ENCODE results near the gene ZCCHC24. TPM values are rescaled to one million over a fixed set of nuclear protein-coding genes. Genes with fewer than 3 reads are reported as not detected.
A peak's percentile ranks its signal among the peaks of the same experiment; 100 is the strongest.

Gene ZCCHC24
- polyA plus RNA-seq, 3 donors, result 3.9 to 5.0 (median 4.0) TPM

DNA sequence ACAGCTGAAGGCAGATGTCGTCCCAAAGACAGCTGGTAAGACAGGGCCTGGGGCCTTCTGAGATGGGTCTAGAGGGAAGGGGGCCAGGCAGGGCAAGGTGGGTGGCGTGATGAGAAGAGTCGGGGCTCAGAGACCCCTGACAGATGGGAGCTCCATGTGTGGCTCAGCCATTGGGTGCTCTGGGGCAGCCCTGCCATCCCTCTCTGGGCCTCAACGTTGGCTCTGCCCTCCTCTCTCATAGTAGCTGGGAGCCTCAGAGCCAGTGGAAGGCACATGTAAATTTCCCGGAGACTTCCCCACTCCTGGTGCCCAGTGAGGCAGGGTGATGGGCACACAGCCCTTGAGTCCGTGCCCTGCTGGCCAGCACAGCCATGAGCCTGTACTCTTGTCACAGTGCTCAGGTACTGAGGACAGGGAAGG is 96.3 kb downstream of the ZCCHC24 start:
- Mint-ChIP-seq H3K9me3 (peaks cover 0 to 2% (median 0%) of the 10 kb centered on the region in 7 donors), H3K27ac (peak overlapping the region; percentile 96 to 98 (median 97)), H3K27me3 (ENCODE audit: low read depth in 3 of 3) (peaks cover 0 to 4% (median 4%) of the 10 kb centered on the region in 3 donors), H3K4me3 (peak overlapping the region; percentile 91 to 92), H3K36me3 (peaks cover 56% of the 10 kb centered on the region in 2 donors), H3K4me1 (peaks cover 79% of the 10 kb centered on the region)
- DNase-seq, result peak in 1 of 3 donors; percentile 9
- peaks cover 67% of the 10 kb centered on the region for H4K20me1 ChIP-seq (ENCODE audit: insufficient read depth, low read length)
- H3K4me3 ChIP-seq (replicated peaks in 1 of 3; ENCODE audit: low read depth in 2 of 3, low read length in 3 of 3), result peak overlapping the region in 2 of 3 experiments; percentile 83 to 88
- H2AFZ ChIP-seq (ENCODE audit: insufficient read depth, low read depth, low read length, poor library complexity, severe bottlenecking), result no peak overlapping the region
- peaks cover 69% of the 10 kb centered on the region for H3K79me2 ChIP-seq (ENCODE audit: insufficient read depth, low read length)
- H3K9ac ChIP-seq (ENCODE audit: insufficient read depth, low read length, poor library complexity, severe bottlenecking), result peak overlapping the region; percentile 100
- H3K9me3 ChIP-seq (replicated peaks in 1 of 2; ENCODE audit: control insufficient read depth in 1 of 2, insufficient read depth in 1 of 2, low read length in 2 of 2), result no peaks in the 10 kb centered on the region
- TF ChIP-seq, protein P1, sequence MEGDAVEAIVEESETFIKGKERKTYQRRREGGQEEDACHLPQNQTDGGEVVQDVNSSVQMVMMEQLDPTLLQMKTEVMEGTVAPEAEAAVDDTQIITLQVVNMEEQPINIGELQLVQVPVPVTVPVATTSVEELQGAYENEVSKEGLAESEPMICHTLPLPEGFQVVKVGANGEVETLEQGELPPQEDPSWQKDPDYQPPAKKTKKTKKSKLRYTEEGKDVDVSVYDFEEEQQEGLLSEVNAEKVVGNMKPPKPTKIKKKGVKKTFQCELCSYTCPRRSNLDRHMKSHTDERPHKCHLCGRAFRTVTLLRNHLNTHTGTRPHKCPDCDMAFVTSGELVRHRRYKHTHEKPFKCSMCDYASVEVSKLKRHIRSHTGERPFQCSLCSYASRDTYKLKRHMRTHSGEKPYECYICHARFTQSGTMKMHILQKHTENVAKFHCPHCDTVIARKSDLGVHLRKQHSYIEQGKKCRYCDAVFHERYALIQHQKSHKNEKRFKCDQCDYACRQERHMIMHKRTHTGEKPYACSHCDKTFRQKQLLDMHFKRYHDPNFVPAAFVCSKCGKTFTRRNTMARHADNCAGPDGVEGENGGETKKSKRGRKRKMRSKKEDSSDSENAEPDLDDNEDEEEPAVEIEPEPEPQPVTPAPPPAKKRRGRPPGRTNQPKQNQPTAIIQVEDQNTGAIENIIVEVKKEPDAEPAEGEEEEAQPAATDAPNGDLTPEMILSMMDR (IDR thresholded peaks at IDR 0.05), result no peak
- H3K27me3 ChIP-seq (ENCODE audit: control insufficient read depth in 2 of 2, insufficient read depth in 2 of 2, low read length in 2 of 2), result no peaks in the 10 kb centered on the region
- peaks cover 90 to 94% of the 10 kb centered on the region in 2 donors for H3K4me1 ChIP-seq (ENCODE audit: control insufficient read depth in 1 of 2, insufficient read depth in 2 of 2, low read length in 2 of 2)
- intact Hi-C loops (cut with micrococcal nuclease), result loop anchor here (5.0 kb wide), 3 partner anchors 37 to 102 kb away; no protein-coding TSS in a partner anchor
- WGBS (ENCODE audit: insufficient coverage), result 85% methylated on average over 4 of the region's 6 CpGs
- H3K36me3 ChIP-seq (replicated peaks in 1 of 2; ENCODE audit: control insufficient read depth in 1 of 2, insufficient read depth in 2 of 2, low read length in 2 of 2), result peaks cover 49 to 55% of the 10 kb centered on the region in 2 donors
- peak overlapping the region; percentile 82 for H3K4me2 ChIP-seq (replicated peaks; ENCODE audit: extremely low read depth, low read length, poor library complexity, severe bottlenecking)
- H3K27ac ChIP-seq (ENCODE audit: low read depth in 1 of 2, low read length in 2 of 2), result peak overlapping the region; percentile 96 to 99

DNA sequence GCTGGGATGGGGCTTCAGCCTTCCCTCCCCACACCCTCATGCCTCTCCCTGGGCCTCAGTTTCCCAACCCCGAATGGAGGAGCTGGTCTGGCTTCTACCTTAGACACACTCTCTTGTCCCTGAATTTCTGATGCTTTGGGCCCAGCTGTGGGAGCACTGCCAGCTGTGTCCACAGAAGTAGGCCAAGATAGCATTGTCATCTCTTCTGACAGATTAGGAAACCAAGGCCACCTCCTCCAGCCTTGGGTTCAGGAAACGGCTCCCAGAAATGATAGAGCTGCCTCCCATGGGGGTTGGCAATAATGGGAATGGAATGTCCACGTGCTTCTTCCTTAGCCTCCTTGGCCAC is 96.8 kb downstream of the ZCCHC24 start:
- no peaks in the 10 kb centered on the region for H3K9me3 ChIP-seq (replicated peaks in 1 of 2; ENCODE audit: control insufficient read depth in 1 of 2, insufficient read depth in 1 of 2, low read length in 2 of 2)
- H3K27ac Mint-ChIP-seq, result peak overlapping the region; percentile 96 to 98 (median 97)
- peaks cover 65% of the 10 kb centered on the region for H3K79me2 ChIP-seq (ENCODE audit: insufficient read depth, low read length)
- H3K36me3 Mint-ChIP-seq, result peaks cover 51 to 52% of the 10 kb centered on the region in 2 donors
- peaks cover 0 to 4% (median 4%) of the 10 kb centered on the region in 3 donors for H3K27me3 Mint-ChIP-seq (ENCODE audit: low read depth in 3 of 3)
- peaks cover 74% of the 10 kb centered on the region for H3K4me1 Mint-ChIP-seq
- no peak overlapping the region for H2AFZ ChIP-seq (ENCODE audit: insufficient read depth, low read depth, low read length, poor library complexity, severe bottlenecking)
- intact Hi-C loops (cut with micrococcal nuclease), result loop anchor here (5.0 kb wide), 3 partner anchors 36 to 101 kb away; no protein-coding TSS in a partner anchor
- WGBS (ENCODE audit: insufficient coverage), result 71% methylated on average over 1 of the region's 3 CpGs
- H4K20me1 ChIP-seq (ENCODE audit: insufficient read depth, low read length), result peaks cover 62% of the 10 kb centered on the region
- H3K4me3 ChIP-seq (replicated peaks in 1 of 3; ENCODE audit: low read depth in 2 of 3, low read length in 3 of 3), result peak overlapping the region; percentile 59 to 88 (median 83)
- peak overlapping the region; percentile 96 to 99 for H3K27ac ChIP-seq (ENCODE audit: low read depth in 1 of 2, low read length in 2 of 2)
- H3K4me3 Mint-ChIP-seq, result peak overlapping the region; percentile 91 to 92
- H3K9me3 Mint-ChIP-seq, result peaks cover 0 to 2% (median 0%) of the 10 kb centered on the region in 7 donors
- H3K4me1 ChIP-seq (ENCODE audit: control insufficient read depth in 1 of 2, insufficient read depth in 2 of 2, low read length in 2 of 2), result peaks cover 85 to 90% of the 10 kb centered on the region in 2 donors
- TF ChIP-seq, protein P1 (IDR thresholded peaks at IDR 0.05), result no peak
- H3K4me2 ChIP-seq (replicated peaks; ENCODE audit: extremely low read depth, low read length, poor library complexity, severe bottlenecking), result peak overlapping the region; percentile 82
- H3K9ac ChIP-seq (ENCODE audit: insufficient read depth, low read length, poor library complexity, severe bottlenecking), result peak overlapping the region; percentile 100
- no peak for DNase-seq
- no peaks in the 10 kb centered on the region for H3K27me3 ChIP-seq (ENCODE audit: control insufficient read depth in 2 of 2, insufficient read depth in 2 of 2, low read length in 2 of 2)
- peaks cover 45 to 50% of the 10 kb centered on the region in 2 donors for H3K36me3 ChIP-seq (replicated peaks in 1 of 2; ENCODE audit: control insufficient read depth in 1 of 2, insufficient read depth in 2 of 2, low read length in 2 of 2)

Measured in CD14-positive monocyte (primary cell).